ENCODE data around the gene CPNE7.

DNA sequence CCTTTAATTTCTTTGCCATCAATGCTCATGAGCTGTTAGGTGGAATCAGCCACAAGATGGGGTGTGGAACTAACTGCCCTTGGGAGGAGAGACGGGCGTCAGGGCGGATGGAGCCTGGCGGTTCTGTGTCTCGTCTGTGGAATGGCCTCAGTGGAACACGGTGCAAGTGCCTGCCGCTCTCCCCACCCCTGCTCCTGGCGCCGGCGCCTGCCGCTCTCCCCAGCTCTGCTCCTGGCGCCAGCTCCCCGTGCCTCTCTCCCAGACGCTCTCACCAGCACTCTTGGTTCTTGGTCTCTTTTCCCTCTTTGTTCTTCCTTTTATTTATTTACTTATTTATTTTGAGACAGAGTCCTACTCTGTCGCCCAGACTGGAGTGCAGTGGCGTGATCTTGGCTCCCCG lies 28.3 kb upstream of the CPNE7 start:
- TF ChIP-seq, protein P1, sequence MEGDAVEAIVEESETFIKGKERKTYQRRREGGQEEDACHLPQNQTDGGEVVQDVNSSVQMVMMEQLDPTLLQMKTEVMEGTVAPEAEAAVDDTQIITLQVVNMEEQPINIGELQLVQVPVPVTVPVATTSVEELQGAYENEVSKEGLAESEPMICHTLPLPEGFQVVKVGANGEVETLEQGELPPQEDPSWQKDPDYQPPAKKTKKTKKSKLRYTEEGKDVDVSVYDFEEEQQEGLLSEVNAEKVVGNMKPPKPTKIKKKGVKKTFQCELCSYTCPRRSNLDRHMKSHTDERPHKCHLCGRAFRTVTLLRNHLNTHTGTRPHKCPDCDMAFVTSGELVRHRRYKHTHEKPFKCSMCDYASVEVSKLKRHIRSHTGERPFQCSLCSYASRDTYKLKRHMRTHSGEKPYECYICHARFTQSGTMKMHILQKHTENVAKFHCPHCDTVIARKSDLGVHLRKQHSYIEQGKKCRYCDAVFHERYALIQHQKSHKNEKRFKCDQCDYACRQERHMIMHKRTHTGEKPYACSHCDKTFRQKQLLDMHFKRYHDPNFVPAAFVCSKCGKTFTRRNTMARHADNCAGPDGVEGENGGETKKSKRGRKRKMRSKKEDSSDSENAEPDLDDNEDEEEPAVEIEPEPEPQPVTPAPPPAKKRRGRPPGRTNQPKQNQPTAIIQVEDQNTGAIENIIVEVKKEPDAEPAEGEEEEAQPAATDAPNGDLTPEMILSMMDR (IDR thresholded peaks at IDR 0.05; ENCODE audit: low read depth, low read length, poor library complexity, severe bottlenecking): no peak
- no peak for TF ChIP-seq EZH2phosphoT487 (IDR thresholded peaks at IDR 0.05; ENCODE audit: borderline replicate concordance, low read length)

Measured in DOHH2 (cell line).